ENCODE data around the gene MCMBP.

DNA sequence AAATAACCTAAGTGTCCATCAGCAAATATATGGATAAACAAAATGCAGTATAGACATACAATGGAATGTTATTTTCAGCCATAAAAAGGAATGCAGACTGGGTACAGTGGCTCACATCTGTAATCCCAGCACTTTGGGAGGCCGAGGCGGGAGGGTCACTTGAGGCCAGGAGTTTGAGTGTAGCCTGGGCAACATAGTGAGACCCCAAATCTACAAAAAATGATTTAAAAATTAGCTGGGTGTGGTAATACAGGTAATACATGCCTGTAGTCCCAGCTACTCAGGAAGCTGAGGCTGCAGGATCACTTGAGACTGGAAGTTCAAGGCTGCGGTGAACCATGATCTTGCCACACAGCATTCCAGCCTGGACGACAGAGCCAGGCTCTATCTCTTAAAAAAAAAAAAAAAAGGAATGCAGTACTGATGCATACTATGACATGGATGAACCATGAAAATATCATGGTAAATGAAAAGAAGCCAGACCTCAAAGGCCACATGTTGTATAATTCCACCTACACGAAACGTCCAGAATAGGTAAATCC lies 6.9 kb downstream of the MCMBP start:
- no peak for TF ChIP-seq EZH2phosphoT487 (IDR thresholded peaks at IDR 0.05; ENCODE audit: borderline replicate concordance, low read length)
- TF ChIP-seq, protein P1, sequence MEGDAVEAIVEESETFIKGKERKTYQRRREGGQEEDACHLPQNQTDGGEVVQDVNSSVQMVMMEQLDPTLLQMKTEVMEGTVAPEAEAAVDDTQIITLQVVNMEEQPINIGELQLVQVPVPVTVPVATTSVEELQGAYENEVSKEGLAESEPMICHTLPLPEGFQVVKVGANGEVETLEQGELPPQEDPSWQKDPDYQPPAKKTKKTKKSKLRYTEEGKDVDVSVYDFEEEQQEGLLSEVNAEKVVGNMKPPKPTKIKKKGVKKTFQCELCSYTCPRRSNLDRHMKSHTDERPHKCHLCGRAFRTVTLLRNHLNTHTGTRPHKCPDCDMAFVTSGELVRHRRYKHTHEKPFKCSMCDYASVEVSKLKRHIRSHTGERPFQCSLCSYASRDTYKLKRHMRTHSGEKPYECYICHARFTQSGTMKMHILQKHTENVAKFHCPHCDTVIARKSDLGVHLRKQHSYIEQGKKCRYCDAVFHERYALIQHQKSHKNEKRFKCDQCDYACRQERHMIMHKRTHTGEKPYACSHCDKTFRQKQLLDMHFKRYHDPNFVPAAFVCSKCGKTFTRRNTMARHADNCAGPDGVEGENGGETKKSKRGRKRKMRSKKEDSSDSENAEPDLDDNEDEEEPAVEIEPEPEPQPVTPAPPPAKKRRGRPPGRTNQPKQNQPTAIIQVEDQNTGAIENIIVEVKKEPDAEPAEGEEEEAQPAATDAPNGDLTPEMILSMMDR (conservative IDR thresholded peaks at IDR 0.05; ENCODE audit: low read depth, low read length): no peak

Measured in PC-3 (cell line).